Activated naive CD8-positive, alpha-beta T cell treated with anti-CD3 and anti-CD28 coated beads, Interleukin-2, amount 50 U/mL, for 16 hours (primary cell): ENCODE measurements around the gene DEXI.
A peak's percentile ranks its signal among the peaks of the same experiment; 100 is the strongest.

Experiments
- DNase-seq: peaks from one replicate; pipeline ENCODE4 v3.0.0-alpha.2; 2020; ENCODE audit warnings: low read depth, low spot score

DEXI gene

GRCh38 chr16:10942352-10943063 lies at the start of gene DEXI:
DEXI (minus strand) TSS chr16:10942468; CDS start chr16:10942005, 463 bp downstream.
- peak; percentile 87 for DNase-seq

- DNase-seq = no peak
Observed at GRCh38 chr16:10990378-10990777, 48.1 kb upstream of the DEXI start.

GRCh38 chr16:10989559-10989958 lies 47.3 kb upstream of the DEXI start:
- no peak for DNase-seq

GRCh38 chr16:10988879-10989278 lies 46.6 kb upstream of the DEXI start:
- no peak for DNase-seq

- DNase-seq = no peak
Observed at GRCh38 chr16:10988164-10988803, 46.0 kb upstream of the DEXI start.

- DNase-seq = no peak
Observed at GRCh38 chr16:10987361-10988163, 45.3 kb upstream of the DEXI start.

GRCh38 chr16:10984509-10984908 lies 42.2 kb upstream of the DEXI start:
- no peak for DNase-seq

GRCh38 chr16:10983159-10983558 lies 40.9 kb upstream of the DEXI start:
- no peak for DNase-seq

DNA sequence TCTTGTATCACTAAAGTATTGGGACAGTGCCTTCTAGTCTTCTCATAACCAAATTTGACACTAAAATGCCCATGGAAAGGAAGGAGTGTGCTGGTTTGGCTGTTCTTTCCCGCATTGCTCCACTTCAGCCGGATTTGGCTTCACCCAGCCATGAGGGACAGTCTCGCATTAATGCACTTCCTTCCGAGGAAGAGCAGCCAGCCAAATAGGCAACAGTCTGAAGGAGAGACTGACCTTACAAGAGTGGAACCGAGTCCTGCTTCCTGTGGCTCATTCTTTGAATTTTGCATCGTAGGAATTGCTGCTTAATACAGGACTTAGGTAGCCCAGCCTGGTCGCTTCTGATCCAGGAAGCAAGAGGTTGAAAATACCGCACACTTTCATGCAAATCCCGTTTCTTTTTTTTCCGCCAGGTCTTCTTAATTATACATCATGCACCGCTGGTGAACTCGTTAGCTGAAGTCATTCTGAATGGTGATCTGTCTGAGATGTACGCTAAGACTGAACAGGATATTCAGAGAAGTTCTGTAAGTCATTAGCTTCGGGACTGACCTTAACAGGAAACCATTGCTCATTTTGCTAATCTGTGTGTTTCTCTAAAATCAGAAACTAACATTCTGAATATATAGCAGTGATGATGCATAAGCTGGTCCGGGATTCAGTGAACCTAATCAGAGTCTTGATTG lies 40.3 kb upstream of the DEXI start:
- no peak for DNase-seq

- no peak for DNase-seq
Observed at GRCh38 chr16:10981697-10982216, 39.5 kb upstream of the DEXI start.

GRCh38 chr16:10980813-10981212 lies 38.5 kb upstream of the DEXI start:
- DNase-seq = no peak

GRCh38 chr16:10979717-10980601 lies 37.7 kb upstream of the DEXI start:
- no peak for DNase-seq

DNA sequence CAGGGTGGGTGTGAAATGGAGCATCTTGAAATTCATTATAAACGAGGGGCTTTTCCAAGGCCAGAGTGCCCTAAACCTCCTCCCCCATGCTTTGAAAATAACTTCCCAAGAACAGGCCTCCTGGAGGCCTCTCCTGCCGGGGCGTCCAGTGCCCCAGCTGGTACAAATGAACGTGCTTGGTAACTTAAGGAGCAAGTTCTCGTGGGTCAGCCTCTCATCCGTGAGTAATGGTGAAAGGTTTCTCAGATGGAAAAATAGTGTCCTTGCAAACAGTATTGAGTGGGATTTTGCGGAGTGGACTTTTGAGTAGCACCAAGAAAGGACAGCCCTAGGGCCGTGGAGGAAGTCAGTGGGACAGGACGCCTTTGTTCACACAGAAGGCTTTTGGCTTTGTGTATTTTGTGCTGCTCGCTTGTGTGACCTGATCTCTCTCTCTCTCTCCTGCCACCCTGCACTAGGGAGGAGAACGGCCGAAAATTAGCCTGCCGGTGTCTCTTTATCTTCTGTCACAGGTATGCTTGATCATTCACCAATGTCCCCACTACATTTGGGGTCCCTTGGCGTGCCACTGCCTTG lies 36.7 kb upstream of the DEXI start:
- DNase-seq = no peak

- no peak for DNase-seq
Observed at GRCh38 chr16:10978124-10978523, 35.9 kb upstream of the DEXI start.

DNA sequence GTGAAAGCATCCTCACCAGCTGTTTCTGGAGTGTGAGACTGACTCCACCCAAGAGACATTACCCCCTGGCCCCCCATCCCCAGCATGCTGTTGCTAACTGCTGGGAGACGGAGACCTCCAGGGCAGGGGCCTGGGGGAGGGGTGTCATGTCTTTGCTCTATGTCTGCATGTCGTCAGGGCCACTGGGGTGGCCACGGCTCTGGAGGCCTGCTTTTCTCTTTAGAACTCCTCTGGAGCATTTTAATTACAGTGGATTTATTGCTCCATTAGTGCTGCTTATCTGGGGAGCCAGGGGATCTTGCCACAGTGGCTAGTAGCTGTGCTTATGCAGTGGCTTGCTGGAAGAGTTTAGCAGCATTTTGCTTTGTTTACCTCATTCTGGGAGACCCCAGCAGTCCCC lies 34.4 kb upstream of the DEXI start:
- DNase-seq = no peak

- no peak for DNase-seq
Observed at GRCh38 chr16:10972819-10973464, 30.7 kb upstream of the DEXI start.

- DNase-seq = no peak
Observed at GRCh38 chr16:10972108-10972818, 30.0 kb upstream of the DEXI start.

DNA sequence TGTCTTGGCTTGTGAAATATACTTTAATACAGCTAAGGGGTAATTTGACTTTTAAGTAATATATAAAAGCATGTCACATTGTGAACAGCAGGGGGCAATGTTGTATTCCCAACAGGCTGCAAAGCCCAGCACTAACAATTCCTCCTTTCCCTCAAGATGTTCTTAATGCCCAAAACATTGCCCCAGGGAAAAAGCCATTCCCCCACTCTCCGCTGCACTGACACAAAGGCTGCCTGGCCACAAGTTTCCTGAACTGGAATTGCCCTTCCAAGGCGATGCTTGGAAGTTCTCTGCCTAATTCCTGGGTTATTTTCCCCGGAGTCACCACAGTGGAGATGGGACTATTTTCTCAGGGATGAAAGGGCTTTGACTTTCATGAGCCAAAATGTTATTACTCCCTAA lies 29.3 kb upstream of the DEXI start:
- DNase-seq = no peak

DNA sequence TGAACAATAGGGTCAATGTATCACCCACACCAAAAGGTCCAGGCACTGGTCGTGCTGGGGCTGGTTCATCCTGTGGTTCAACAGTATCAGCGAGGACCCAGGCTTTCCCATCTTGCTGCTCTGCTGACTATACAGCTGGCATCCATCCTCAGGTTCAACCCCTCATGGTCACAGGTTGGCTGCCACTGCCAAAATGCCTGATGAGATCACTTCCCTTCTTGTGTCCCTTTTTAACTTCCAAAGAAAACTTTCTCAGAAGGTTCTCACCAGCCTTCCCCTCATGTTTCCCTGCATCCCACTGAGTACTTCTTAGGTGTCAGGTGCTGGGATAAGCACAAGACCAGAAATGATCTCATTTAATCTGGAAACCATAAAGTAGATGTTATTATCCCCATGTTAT lies 27.8 kb upstream of the DEXI start:
- DNase-seq = no peak
